Heart left ventricle (tissue), 16 donors: Measurements from ENCODE around the gene USH1G. TPM values are rescaled to one million over a fixed set of nuclear protein-coding genes. Genes with fewer than 3 reads are reported as not detected.

Experiments
- ATAC-seq, 4 donors: fragments of 200-7000 bp; cut with Tn5 transposase; one replicate each; pipeline ENCODE4 v1.9.1; 2020 to 2022; ENCODE audit warnings: moderate library complexity in 4 of 4, mild to moderate bottlenecking in 3 of 4, moderate number of reproducible peaks in 1 of 4
- DNase-seq, 5 donors: peaks; one replicate each; pipeline ENCODE4 v3.0.0-alpha.2; 2020
- H3K27ac ChIP-seq, 12 donors: fragments of 200-600 bp; sonication (generic) in 4 of 12; one replicate each; pipeline versions ENCODE4 v1.5.0 to v1.8.0; 2016 to 2022; ENCODE audit warnings: mild to moderate bottlenecking in 2 of 12
- H3K27me3 ChIP-seq, 9 donors: fragments of 200-600 bp; sonication (generic) in 2 of 9; one replicate each; pipeline versions ENCODE4 v1.5.1 to v1.8.0; 2016 to 2022; ENCODE audit warnings: mild to moderate bottlenecking in 3 of 9
- H3K36me3 ChIP-seq, 9 donors: fragments of 200-600 bp; sonication (generic) in 2 of 9; one replicate each; pipeline versions ENCODE4 v1.5.0 to v1.8.0; 2018 to 2022; ENCODE audit warnings: mild to moderate bottlenecking in 2 of 9
- H3K4me1 ChIP-seq, 12 donors: fragments of 200-600 bp; sonication (generic) in 4 of 12; one replicate each; pipeline versions ENCODE4 v1.5.0 to v1.8.0; 2016 to 2022; ENCODE audit warnings: mild to moderate bottlenecking in 3 of 12
- H3K4me3 ChIP-seq, 12 donors: fragments of 200-600 bp; sonication (generic) in 4 of 12; one replicate each; pipeline versions ENCODE4 v1.5.0 to v1.8.0; 2017 to 2022; ENCODE audit warnings: mild to moderate bottlenecking in 9 of 12, moderate library complexity in 4 of 12
- H3K9me3 ChIP-seq, 12 donors: fragments of 200-600 bp; sonication (generic) in 4 of 12; one replicate each; pipeline versions ENCODE4 v1.5.0 to v1.8.0; 2016 to 2022; ENCODE audit warnings: mild to moderate bottlenecking in 1 of 12
- POLR2A ChIP-seq, 2 donors: fragments of 450-650 bp; IDR thresholded peaks; one replicate each; pipeline ENCODE4 v1.6.1; 2017; ENCODE audit warnings: antibody characterized with exemption in 2 of 2, mild to moderate bottlenecking in 2 of 2, moderate library complexity in 2 of 2
- WGBS, 4 donors: extraction: QIAGEN DNeasy Blood & Tissue Kit in 2 of 4; methylation state at CpG; one replicate each; pipeline versions ENCODE4 v1.1.5 to v1.1.7; 2013 to 2018; 5-methylcytosine and 5-hydroxymethylcytosine counted together
- intact Hi-C, 10 donors: fragments of 100-400 bp; cut with DNase I; formaldehyde crosslinking; loops; one replicate each; pipeline versions ENCODE4 v1.11.1 to v1.14.2; 2022
- polyA plus RNA-seq, 2 donors: library from polyadenylated mRNA; stranded (reverse); fragments of 200-250 nt; gene quantifications; one replicate each; pipeline ENCODE4 v1.2.3, GENCODE V29; 2013
- total RNA-seq, 9 donors: library from RNA; depleted of rRNA in 2 of 9; stranded (reverse); fragments of >200 nt in 2 of 9; fragmentation: NEBNext Ultra II Directional in 3 of 9; extraction: Animal tissue kit (Norgen Biotek cat#: 25700) in 3 of 9; gene quantifications; one replicate each; pipeline versions ENCODE4 v1.1.0 to v1.2.4, GENCODE V29; 2016 to 2023
- TF ChIP-seq, protein P1 (sequence below), 12 donors: fragments of 200-600 bp; sonication (generic) in 4 of 12; IDR thresholded peaks; one replicate each; pipeline versions ENCODE4 v1.5.0 to v1.8.0; 2018 to 2022; ENCODE audit warnings: antibody characterized with exemption in 12 of 12, mild to moderate bottlenecking in 5 of 12
- donor health status: ischemic (EF 13 %, LVEDD 7.1; RV severe dilation, severe dysfunction).
- donor health status: healthy with polysubstance abuse.
- donor health status: DM: no; HTN: yes; CAD: no.
- donor health status: DM: no; HTN: no; CAD: no.
- donor health status: ischemic (EF 25% LVEDD 6.9; RV normal size, moderate dysfunction).
- donor health status: ischemic (EF 25% LVEDD 5.7; RV mildly dilated, moderate dysfunction).
- donor health status: healthy.
- donor health status: DM: yes; HTN: yes; CAD: no.
- donor health status: ischemic (EF 35%, LVEDD 5.7; RV mildly dilated, moderate dysfunction).
- donor health status: nonischemic (EF 11% LVEDD 7.7; RV severe dilation, severe dysfunction).
- donor health status: DM: yes; HTN: yes; CAD: no.
- donor health status: PGD.
- donor health status: ischemic (EF 29% LVEDD 5.4; RV normal size, mild dysfunction).
- donor health status: nonischemic (EF 23%, LVEDD 6.1; RV moderate dilation, normal function).

The USH1G gene
- total and polyA plus RNA-seq, 11 donors, result not detected

DNA sequence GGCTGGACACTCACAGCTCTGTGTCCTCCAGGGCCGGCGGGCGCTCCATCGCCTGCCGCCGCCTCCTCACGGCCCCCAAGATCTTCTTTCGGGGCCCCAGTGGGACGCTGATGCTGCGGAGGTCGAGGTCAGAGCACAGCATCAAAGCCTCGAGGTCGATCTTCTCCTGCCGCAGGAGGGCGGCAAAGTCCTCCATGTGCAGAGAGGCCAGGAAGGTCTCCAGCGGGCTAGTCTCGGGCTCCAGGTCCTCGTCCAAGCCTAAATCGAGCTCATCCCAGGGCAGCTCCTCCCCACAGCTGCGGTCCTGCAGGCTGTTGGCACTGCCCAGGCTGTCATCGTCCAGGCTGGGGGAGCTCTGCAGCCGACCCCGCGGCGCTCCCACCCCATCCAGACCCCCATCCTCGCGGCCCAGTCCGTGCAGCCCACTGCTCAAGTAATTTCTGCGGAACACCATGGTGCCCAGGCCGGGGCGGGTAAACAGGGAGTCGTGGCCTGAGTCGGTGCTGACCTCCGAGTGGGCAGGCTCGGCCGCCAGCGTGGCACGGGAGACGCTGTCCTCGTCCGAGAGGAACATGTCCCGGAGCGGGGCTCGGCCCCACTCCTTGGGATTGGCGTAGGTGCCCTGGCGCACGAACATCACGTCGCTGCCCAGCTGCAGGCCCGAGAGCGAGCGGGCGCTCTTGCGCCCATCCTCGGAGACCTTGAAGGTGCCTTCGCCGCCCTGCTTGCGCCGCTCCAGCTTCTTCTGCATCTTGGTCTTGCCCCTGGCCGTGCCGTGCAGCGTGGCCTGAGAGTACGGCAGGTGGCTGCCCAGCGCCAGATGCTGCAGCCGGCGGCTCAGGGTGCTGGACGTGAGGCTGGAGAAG is 3.4 kb downstream of the USH1G start:
- Histone ChIP-seq H3K4me1 (peaks cover 0 to 38% (median 17%) of the 10 kb centered on the region in 12 donors), H3K9me3 (no peaks in the 10 kb centered on the region), H3K36me3 (no peaks in the 10 kb centered on the region), H3K27ac (no peak overlapping the region), H3K4me3 (no peak overlapping the region), H3K27me3 (peaks cover 16 to 66% (median 33%) of the 10 kb centered on the region in 9 donors)
- intact Hi-C loops, result no loop called here
- ATAC-seq, result peak in 2 of 4 donors; percentile 27 to 30
- DNase-seq, result peak in 1 of 5 donors; percentile 64
- 53 to 68% (median 64%) methylated on average over 58 to 67 of the region's 67 CpGs for WGBS, 4 donors
- TF ChIP-seq POLR2A (IDR thresholded peaks at IDR 0.05), result no peak
- TF ChIP-seq, protein P1, sequence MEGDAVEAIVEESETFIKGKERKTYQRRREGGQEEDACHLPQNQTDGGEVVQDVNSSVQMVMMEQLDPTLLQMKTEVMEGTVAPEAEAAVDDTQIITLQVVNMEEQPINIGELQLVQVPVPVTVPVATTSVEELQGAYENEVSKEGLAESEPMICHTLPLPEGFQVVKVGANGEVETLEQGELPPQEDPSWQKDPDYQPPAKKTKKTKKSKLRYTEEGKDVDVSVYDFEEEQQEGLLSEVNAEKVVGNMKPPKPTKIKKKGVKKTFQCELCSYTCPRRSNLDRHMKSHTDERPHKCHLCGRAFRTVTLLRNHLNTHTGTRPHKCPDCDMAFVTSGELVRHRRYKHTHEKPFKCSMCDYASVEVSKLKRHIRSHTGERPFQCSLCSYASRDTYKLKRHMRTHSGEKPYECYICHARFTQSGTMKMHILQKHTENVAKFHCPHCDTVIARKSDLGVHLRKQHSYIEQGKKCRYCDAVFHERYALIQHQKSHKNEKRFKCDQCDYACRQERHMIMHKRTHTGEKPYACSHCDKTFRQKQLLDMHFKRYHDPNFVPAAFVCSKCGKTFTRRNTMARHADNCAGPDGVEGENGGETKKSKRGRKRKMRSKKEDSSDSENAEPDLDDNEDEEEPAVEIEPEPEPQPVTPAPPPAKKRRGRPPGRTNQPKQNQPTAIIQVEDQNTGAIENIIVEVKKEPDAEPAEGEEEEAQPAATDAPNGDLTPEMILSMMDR (IDR thresholded peaks at IDR 0.05), result peak in 5 of 12 donors; percentile 17 to 35 (median 30)

GRCh38 chr17:74918906-74919305 is 4.1 kb downstream of the USH1G start:
- Histone ChIP-seq H3K36me3 (no peaks in the 10 kb centered on the region), H3K27me3 (peaks cover 9 to 58% (median 26%) of the 10 kb centered on the region in 9 donors), H3K4me1 (peaks cover 0 to 30% (median 12%) of the 10 kb centered on the region in 12 donors), H3K4me3 (no peak overlapping the region), H3K27ac (no peak overlapping the region), H3K9me3 (no peaks in the 10 kb centered on the region)
- intact Hi-C loops, result no loop called here
- no peak for ATAC-seq
- no peak for DNase-seq
- TF ChIP-seq, protein P1 (IDR thresholded peaks at IDR 0.05), result no peak
- no peak for TF ChIP-seq POLR2A (IDR thresholded peaks at IDR 0.05)
- 88 to 95% (median 93%) methylated on average over 5 of the region's 5 CpGs for WGBS, 4 donors

GRCh38 chr17:74917430-74917829 is 5.6 kb downstream of the USH1G start:
- WGBS, 4 donors, result 58 to 80% (median 65%) methylated on average over 8 to 10 of the region's 10 CpGs
- intact Hi-C loops, result no loop called here
- peak in 1 of 4 donors; percentile 21 for ATAC-seq

GRCh38 chr17:74916851-74917199 is 6.2 kb downstream of the USH1G start:
- no peak overlapping the region for H3K4me3 ChIP-seq
- peaks cover 4 to 37% (median 7%) of the 10 kb centered on the region in 9 donors for H3K27me3 ChIP-seq
- H3K36me3 ChIP-seq, result no peaks in the 10 kb centered on the region
- WGBS, 4 donors, result 90 to 93% (median 91%) methylated on average over 11 of the region's 11 CpGs
- TF ChIP-seq POLR2A (IDR thresholded peaks at IDR 0.05), result no peak
- TF ChIP-seq, protein P1 (IDR thresholded peaks at IDR 0.05), result no peak
- intact Hi-C loops, result no loop called here
- peaks cover 0 to 17% (median 0%) of the 10 kb centered on the region in 12 donors for H3K4me1 ChIP-seq
- no peak for ATAC-seq
- no peaks in the 10 kb centered on the region for H3K9me3 ChIP-seq
- H3K27ac ChIP-seq, result no peak overlapping the region
- DNase-seq, result peak in 1 of 5 donors; percentile 7

More at GRCh38 chr17:74917430-74917829, 5.6 kb downstream of the USH1G start:
- Histone ChIP-seq H3K27me3 (peaks cover 4 to 43% (median 11%) of the 10 kb centered on the region in 9 donors), H3K4me1 (peaks cover 0 to 17% (median 0%) of the 10 kb centered on the region in 12 donors), H3K27ac (no peak overlapping the region), H3K4me3 (no peak overlapping the region), H3K36me3 (no peaks in the 10 kb centered on the region), H3K9me3 (no peaks in the 10 kb centered on the region)
- TF ChIP-seq POLR2A (IDR thresholded peaks at IDR 0.05), result no peak
- TF ChIP-seq, protein P1 (IDR thresholded peaks at IDR 0.05), result no peak
- DNase-seq, result peak in 1 of 5 donors; percentile 49
